Measurements from ENCODE around the gene ZNF428. TPM values are rescaled to one million over a fixed set of nuclear protein-coding genes. Genes with fewer than 3 reads are reported as not detected.
A peak's percentile ranks its signal among the peaks of the same experiment; 100 is the strongest.
"Not testable (repeated sequence)": the region's sequence is repeated elsewhere in the genome, so short reads cannot be mapped to it uniquely, and the experiment has no call there.

ZNF428 gene
- total and polyA plus RNA-seq, 8 donors: 24.7 to 99.9 (median 80.9) TPM

DNA sequence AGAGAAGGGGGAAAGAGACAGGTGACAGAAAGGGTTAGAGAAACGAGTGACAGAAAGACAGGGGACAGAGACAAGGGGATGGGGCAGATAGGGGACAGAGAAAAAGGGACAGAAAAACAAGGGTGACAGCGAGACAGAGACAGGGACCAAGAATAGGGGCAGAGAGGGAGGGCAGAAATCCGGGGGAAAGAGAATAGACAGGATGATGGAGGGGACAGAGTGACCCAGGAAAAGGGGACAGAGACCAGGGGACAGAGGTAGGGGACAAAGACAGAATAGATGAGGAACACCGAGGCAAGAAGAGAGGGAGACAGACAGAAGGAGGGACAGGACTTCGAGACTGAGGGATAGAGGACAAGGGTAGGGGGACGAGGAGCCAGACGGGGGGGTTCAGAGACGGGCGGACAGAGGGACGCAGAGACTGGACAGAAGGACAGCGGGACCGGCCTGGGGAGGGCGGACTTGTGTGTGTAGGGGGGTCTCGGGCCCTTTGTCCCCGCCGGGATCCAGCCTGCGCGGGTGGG is 19.6 kb upstream of the ZNF428 start:
- TF ChIP-seq, protein P1, sequence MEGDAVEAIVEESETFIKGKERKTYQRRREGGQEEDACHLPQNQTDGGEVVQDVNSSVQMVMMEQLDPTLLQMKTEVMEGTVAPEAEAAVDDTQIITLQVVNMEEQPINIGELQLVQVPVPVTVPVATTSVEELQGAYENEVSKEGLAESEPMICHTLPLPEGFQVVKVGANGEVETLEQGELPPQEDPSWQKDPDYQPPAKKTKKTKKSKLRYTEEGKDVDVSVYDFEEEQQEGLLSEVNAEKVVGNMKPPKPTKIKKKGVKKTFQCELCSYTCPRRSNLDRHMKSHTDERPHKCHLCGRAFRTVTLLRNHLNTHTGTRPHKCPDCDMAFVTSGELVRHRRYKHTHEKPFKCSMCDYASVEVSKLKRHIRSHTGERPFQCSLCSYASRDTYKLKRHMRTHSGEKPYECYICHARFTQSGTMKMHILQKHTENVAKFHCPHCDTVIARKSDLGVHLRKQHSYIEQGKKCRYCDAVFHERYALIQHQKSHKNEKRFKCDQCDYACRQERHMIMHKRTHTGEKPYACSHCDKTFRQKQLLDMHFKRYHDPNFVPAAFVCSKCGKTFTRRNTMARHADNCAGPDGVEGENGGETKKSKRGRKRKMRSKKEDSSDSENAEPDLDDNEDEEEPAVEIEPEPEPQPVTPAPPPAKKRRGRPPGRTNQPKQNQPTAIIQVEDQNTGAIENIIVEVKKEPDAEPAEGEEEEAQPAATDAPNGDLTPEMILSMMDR (IDR thresholded peaks at IDR 0.05): no peak
- no peak for ATAC-seq
- no peak overlapping the region for H3K27ac ChIP-seq
- peaks cover 0 to 61% of the 10 kb centered on the region in 2 donors for H3K27me3 ChIP-seq
- intact Hi-C loops (cut with DNase I): no loop called here
- no peaks in the 10 kb centered on the region for H3K36me3 ChIP-seq
- H3K4me1 ChIP-seq: peaks cover 7% of the 10 kb centered on the region in 2 donors
- DNase-seq: no peak
- H3K9me3 ChIP-seq: no peaks in the 10 kb centered on the region
- H3K4me3 ChIP-seq: peak overlapping the region in 1 of 2 donors; percentile 24

DNA sequence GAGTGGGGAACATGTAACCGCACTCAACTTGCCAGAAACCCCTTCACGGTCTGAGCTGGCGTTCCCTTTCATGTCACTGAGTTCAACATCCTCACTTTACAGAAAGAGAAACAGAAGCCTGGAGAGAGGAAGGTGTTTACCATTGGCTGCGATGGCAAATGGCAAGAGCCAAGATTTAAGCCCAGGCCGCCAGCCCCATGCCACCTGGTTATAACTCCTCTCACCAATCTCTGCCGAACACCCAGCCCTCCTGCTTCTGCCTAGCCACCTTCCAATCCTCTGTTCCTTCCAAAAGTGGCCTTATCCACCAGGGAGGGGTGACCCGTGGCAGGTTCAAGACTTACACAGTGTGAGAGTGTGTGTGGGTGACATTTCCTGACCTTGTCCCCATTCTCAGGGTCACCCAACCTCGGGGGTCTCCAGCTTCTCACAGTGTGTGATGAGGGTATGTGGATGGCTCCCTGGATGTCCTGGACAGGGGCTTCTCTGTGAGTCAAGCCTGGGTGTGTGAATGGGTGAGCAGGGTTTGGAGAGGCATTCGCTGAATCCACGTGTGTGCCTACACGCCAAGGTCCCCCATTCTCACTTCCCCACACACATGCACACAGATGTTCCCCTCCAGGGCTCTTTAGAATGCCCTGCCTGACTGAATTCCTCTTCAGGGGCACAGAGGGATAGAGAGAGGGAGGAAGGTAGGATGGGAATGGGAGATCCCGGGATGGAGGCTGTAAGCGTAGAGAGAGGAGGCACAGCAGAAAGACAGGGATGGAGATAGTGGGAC is 19.0 kb upstream of the ZNF428 start:
- DNase-seq (no peak), ATAC-seq (no peak)
- no peak overlapping the region for H3K4me3 ChIP-seq
- H3K9me3 ChIP-seq: no peaks in the 10 kb centered on the region
- H3K27ac ChIP-seq: no peak overlapping the region
- H3K27me3 ChIP-seq: peaks cover 0 to 66% of the 10 kb centered on the region in 2 donors
- TF ChIP-seq, protein P1 (IDR thresholded peaks at IDR 0.05): no peak
- intact Hi-C loops (cut with DNase I): no loop called here
- H3K4me1 ChIP-seq: peaks cover 7% of the 10 kb centered on the region in 2 donors
- no peaks in the 10 kb centered on the region for H3K36me3 ChIP-seq

DNA sequence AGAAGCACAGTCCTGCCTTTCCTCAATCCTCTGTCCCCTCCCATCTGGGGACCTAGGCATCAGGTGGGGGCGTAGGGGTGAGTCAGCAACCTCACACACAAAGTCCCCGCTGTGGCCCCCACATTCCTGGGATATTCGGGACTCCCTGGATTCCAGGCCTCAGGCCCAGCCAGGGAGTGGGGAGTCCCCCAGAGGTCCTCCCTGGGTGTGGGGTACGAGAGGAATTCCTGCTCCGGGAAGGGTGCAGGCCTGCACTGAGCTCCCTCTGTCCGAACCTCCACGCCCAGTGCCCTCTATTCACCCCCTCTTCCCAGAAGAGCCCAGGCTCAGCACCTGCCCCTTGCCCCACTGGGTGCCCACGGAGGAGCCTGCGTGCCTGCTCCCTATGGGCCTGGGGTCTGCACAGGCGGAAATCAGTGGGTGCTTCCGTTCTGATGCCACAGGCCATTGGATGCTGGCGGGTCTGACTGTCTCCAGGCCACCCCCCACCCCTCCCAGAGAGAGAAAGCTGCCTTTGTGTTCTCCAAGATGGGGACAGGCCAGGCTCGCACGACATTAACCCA is 16.8 kb upstream of the ZNF428 start:
- H3K9me3 ChIP-seq: no peaks in the 10 kb centered on the region
- DNase-seq (no peak), ATAC-seq (no peak)
- peaks cover 0 to 62% of the 10 kb centered on the region in 2 donors for H3K27me3 ChIP-seq
- TF ChIP-seq, protein P1 (IDR thresholded peaks at IDR 0.05): no peak
- H3K36me3 ChIP-seq: no peaks in the 10 kb centered on the region
- H3K4me3 ChIP-seq: no peak overlapping the region
- H3K4me1 ChIP-seq: peaks cover 7% of the 10 kb centered on the region in 2 donors
- intact Hi-C loops (cut with DNase I): no loop called here
- no peak overlapping the region for H3K27ac ChIP-seq

DNA sequence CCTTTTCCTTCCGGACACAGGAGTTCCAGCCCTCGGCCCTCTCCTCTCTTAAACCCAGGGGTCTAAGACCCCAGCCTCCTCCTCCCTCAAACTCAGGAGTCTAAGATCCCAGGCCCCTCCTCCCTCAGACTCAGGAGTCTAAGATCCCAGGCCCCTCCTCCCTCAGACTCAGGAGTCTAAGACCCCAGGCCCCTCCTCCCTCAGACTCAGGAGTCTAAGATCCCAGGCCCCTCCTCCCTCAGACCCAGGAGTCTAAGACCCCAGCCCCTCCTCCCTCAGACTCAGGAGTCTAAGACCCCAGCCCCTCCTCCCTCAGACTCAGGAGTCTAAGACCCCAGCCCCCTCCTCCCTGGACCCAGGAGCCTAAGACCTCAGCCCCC is 16.1 kb upstream of the ZNF428 start:
- DNase-seq; H3K27ac ChIP-seq; H3K4me1 ChIP-seq; H3K36me3 ChIP-seq; H3K4me3 ChIP-seq; intact Hi-C loops (cut with DNase I); ATAC-seq; H3K9me3 ChIP-seq: not testable (repeated sequence)
- H3K27me3 ChIP-seq: peaks cover 0 to 55% of the 10 kb centered on the region in 2 donors

DNA sequence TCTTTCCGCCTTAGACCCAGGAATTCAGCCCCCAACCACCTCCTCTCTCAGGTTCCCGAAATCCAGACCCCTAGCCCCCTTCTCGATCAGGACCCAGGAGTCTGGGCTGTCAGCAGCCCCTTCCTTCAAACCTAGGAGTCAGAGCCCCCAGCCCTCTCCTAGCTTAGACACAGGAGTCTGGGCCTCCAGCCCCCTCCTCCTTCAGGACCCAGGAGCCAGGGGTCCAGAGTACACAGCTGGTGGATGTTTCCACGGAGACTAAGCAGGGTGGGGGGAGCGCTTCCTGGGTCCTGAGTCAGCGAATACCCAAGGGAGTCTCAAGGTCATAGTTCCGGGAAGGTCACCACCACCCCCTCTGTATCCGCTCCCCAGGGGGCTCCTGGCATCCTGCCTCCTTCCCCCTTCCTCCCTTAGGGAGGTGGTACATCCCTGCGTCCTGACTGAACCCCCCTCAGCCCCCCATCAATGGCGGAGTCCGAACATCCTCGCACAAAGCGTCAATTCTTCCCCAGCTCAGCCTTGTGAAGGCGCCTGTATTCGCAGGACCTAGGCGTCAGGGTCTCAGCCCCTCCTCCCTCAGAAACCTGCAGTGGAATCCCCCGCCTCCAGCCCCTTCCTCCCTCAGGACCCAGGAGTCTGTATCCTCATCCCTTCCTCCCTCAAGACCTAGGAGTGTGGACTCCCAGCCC is 15.6 kb upstream of the ZNF428 start:
- no peak overlapping the region for H3K4me3 ChIP-seq
- peaks cover 0 to 50% of the 10 kb centered on the region in 2 donors for H3K27me3 ChIP-seq
- H3K4me1 ChIP-seq: peaks cover under 1% of the 10 kb centered on the region in 2 donors
- peak in 1 of 4 donors; percentile 30 for DNase-seq
- intact Hi-C loops (cut with DNase I): no loop called here
- no peaks in the 10 kb centered on the region for H3K9me3 ChIP-seq
- no peak overlapping the region for H3K27ac ChIP-seq
- TF ChIP-seq, protein P1 (IDR thresholded peaks at IDR 0.05): no peak
- no peak for ATAC-seq
- no peaks in the 10 kb centered on the region for H3K36me3 ChIP-seq
